H1 (cell line): ENCODE measurements around the gene STK32C. TPM values are rescaled to one million over a fixed set of nuclear protein-coding genes. Genes with fewer than 3 reads are reported as not detected.

Source experiments
- CTCF ChIA-PET: fragments of 300-600 bp; sonication (Branson Sonifier 250); formaldehyde crosslinking; loops from one replicate; lab custom pipeline; 2021; ENCODE audit not compliant: partially characterized antibody; lab: Charles Lee
- POLR2A ChIA-PET: fragments of 300-600 bp; sonication (Branson Sonifier 250); formaldehyde crosslinking; loops from one replicate; lab custom pipeline; 2021; ENCODE audit warnings: inconsistent platforms; ENCODE audit not compliant: partially characterized antibody; lab: Charles Lee
- DNase-seq, 2 experiments: peaks; one replicate each; pipeline versions ENCODE4 v3.0.0 to v3.0.0-alpha.2; 2010 to 2022; ENCODE audit warnings: low spot score in 2 of 2, low read depth in 1 of 2, mixed read lengths in 1 of 2
- FAIRE-seq: peaks from 2 replicates; lab custom pipeline; 2011; peaks lifted over from hg19 to GRCh38; lab: Jason Lieb, UNC
- H2AFZ ChIP-seq: 2 replicates; pipeline ENCODE4 v1.8.1; 2012; ENCODE audit warnings: low read length, inconsistent platforms
- H2AK5ac ChIP-seq: 2 replicates; pipeline ENCODE4 v1.6.1; 2013; ENCODE audit warnings: low read depth, low read length
- H2BK120ac ChIP-seq: replicated peaks from 2 replicates; pipeline ENCODE3; 2013; ENCODE audit warnings: low read depth, low read length, inconsistent platforms
- H2BK12ac ChIP-seq: 2 replicates; pipeline ENCODE4 v1.6.1; 2013; ENCODE audit warnings: low read depth, low read length
- H2BK15ac ChIP-seq: 2 replicates; pipeline ENCODE4 v1.6.1; 2013; ENCODE audit warnings: low read length
- H2BK20ac ChIP-seq: 2 replicates; pipeline ENCODE4 v1.6.1; 2013; ENCODE audit warnings: low read length
- H2BK5ac ChIP-seq: 2 replicates; pipeline ENCODE4 v1.6.1; 2013; ENCODE audit warnings: low read depth, low read length
- H3K14ac ChIP-seq: 2 replicates; pipeline ENCODE4 v1.6.1; 2013; ENCODE audit warnings: inconsistent platforms; ENCODE audit not compliant: insufficient read length
- H3K18ac ChIP-seq: 2 replicates; pipeline ENCODE4 v1.6.1; 2013; ENCODE audit warnings: low read length; ENCODE audit errors: extremely low read depth
- H3K23ac ChIP-seq: 2 replicates; pipeline ENCODE4 v1.6.1; 2013; ENCODE audit warnings: inconsistent platforms; ENCODE audit not compliant: insufficient read length
- H3K23me2 ChIP-seq: 2 replicates; pipeline ENCODE4 v1.6.1; 2013; ENCODE audit warnings: low read depth, low read length
- H3K27ac ChIP-seq: 2 replicates; pipeline ENCODE4 v1.6.1; 2011; ENCODE audit warnings: low read depth, low read length, inconsistent platforms
- H3K27me3 ChIP-seq, 4 experiments: replicated peaks in 1 of 4; 1 replicate in 1 of 4; 2 replicates in 3 of 4; pipeline versions ENCODE4 v1.6.1 to v1.8.1; 2011 to 2013; ENCODE audit warnings: low read length in 3 of 4, mild to moderate bottlenecking in 3 of 4, inconsistent platforms in 2 of 4, mixed read lengths in 2 of 4, moderate library complexity in 1 of 4; ENCODE audit not compliant: control insufficient read depth in 3 of 4, insufficient read depth in 3 of 4; ENCODE audit errors: extremely low read depth in 1 of 4
- H3K36me3 ChIP-seq, 4 experiments: 2 replicates each; pipeline versions ENCODE4 v1.6.1 to v1.8.1; 2011 to 2013; ENCODE audit warnings: mild to moderate bottlenecking in 4 of 4, low read length in 3 of 4, moderate library complexity in 2 of 4, control low read depth in 1 of 4, inconsistent platforms in 1 of 4; ENCODE audit not compliant: insufficient read depth in 4 of 4, control insufficient read depth in 2 of 4
- H3K4ac ChIP-seq: replicated peaks from 2 replicates; pipeline ENCODE3; 2013; ENCODE audit warnings: low read length, low read depth, mixed read lengths, inconsistent platforms; ENCODE audit not compliant: insufficient read length
- H3K4me1 ChIP-seq, 4 experiments: replicated peaks in 1 of 4; 1 replicate in 1 of 4; 2 replicates in 3 of 4; pipeline versions ENCODE4 v1.6.1 to v1.8.1; 2011 to 2013; ENCODE audit warnings: low read length in 3 of 4, inconsistent platforms in 2 of 4, mixed read lengths in 1 of 4; ENCODE audit not compliant: insufficient read depth in 4 of 4, control insufficient read depth in 3 of 4
- H3K4me2 ChIP-seq, 2 experiments: 2 replicates each; pipeline versions ENCODE4 v1.6.1 to v1.8.1; 2011 to 2013; ENCODE audit warnings: low read depth in 2 of 2, low read length in 2 of 2, control low read depth in 1 of 2, inconsistent platforms in 1 of 2, mild to moderate bottlenecking in 1 of 2; ENCODE audit not compliant: insufficient read depth in 1 of 2
- H3K4me3 ChIP-seq, 4 experiments: fragments of 200-600, 300-600 bp in 1 of 4; sonication (generic), shearing (Covaris generic), sonication (Bioruptor Twin) in 1 of 4; 2 replicates each; pipeline versions ENCODE4 v1.5.1 to v1.8.1; 2011 to 2016; ENCODE audit warnings: low read length in 4 of 4, low read depth in 3 of 4, control low read depth in 2 of 4, inconsistent platforms in 2 of 4, mild to moderate bottlenecking in 2 of 4, mixed read lengths in 1 of 4, moderate library complexity in 1 of 4; ENCODE audit not compliant: insufficient read depth in 2 of 4; ENCODE audit errors: extremely low read depth in 1 of 4
- H3K56ac ChIP-seq: replicated peaks from 2 replicates; pipeline ENCODE3; 2013; ENCODE audit warnings: low read depth, mild to moderate bottlenecking, mixed read lengths, low read length, inconsistent platforms; ENCODE audit not compliant: insufficient read length
- H3K79me1 ChIP-seq: 2 replicates; pipeline ENCODE4 v1.6.1; 2013; ENCODE audit warnings: low read depth, low read length, control low read depth
- H3K79me2 ChIP-seq, 2 experiments: 2 replicates each; pipeline versions ENCODE4 v1.6.1 to v1.8.1; 2012 to 2013; ENCODE audit warnings: low read length in 2 of 2, mild to moderate bottlenecking in 2 of 2, inconsistent platforms in 1 of 2; ENCODE audit not compliant: insufficient read depth in 2 of 2, control insufficient read depth in 1 of 2
- H3K9ac ChIP-seq, 4 experiments: replicated peaks in 1 of 4; 1 replicate in 1 of 4; 2 replicates in 3 of 4; pipeline versions ENCODE4 v1.6.1 to v1.8.1; 2011 to 2013; ENCODE audit warnings: low read depth in 3 of 4, low read length in 3 of 4, control low read depth in 2 of 4, mild to moderate bottlenecking in 2 of 4, moderate library complexity in 2 of 4, inconsistent platforms in 1 of 4; ENCODE audit errors: extremely low read depth in 1 of 4
- H3K9me3 ChIP-seq, 2 experiments: 2 replicates each; pipeline versions ENCODE4 v1.6.1 to v1.8.1; 2012 to 2013; ENCODE audit warnings: mild to moderate bottlenecking in 2 of 2, moderate library complexity in 2 of 2, control low read depth in 1 of 2, inconsistent platforms in 1 of 2, low read depth in 1 of 2, low read length in 1 of 2, mixed read lengths in 1 of 2; ENCODE audit not compliant: insufficient read depth in 2 of 2
- H4K20me1 ChIP-seq, 2 experiments: replicated peaks in 1 of 2; 2 replicates each; pipeline versions ENCODE3 to v1.8.1; 2011 to 2013; ENCODE audit warnings: inconsistent platforms in 2 of 2, low read length in 2 of 2, mild to moderate bottlenecking in 1 of 2; ENCODE audit not compliant: insufficient read depth in 2 of 2, control insufficient read depth in 1 of 2
- H4K5ac ChIP-seq: 2 replicates; pipeline ENCODE4 v1.6.1; 2013; ENCODE audit warnings: low read length, low read depth, mixed read lengths, inconsistent platforms; ENCODE audit not compliant: insufficient read length
- H4K8ac ChIP-seq: 2 replicates; pipeline ENCODE4 v1.8.0; 2013; ENCODE audit warnings: mild to moderate bottlenecking, moderate library complexity, low read length, inconsistent platforms; ENCODE audit not compliant: insufficient read depth; ENCODE audit errors: extremely low read depth
- H4K91ac ChIP-seq: replicated peaks from 2 replicates; pipeline ENCODE3; 2013; ENCODE audit warnings: low read length, mixed read lengths, inconsistent platforms; ENCODE audit not compliant: insufficient read length
- RFX5 ChIP-seq: IDR thresholded peaks from 2 replicates; pipeline ENCODE4 v1.6.1; 2011; ENCODE audit warnings: low read depth, low read length, improper control_type of control experiment, borderline replicate concordance
- SP4 ChIP-seq: IDR thresholded peaks from 2 replicates; pipeline ENCODE4 v1.6.1; 2012; ENCODE audit warnings: low read length, inconsistent platforms
- WGBS, 2 experiments: shearing (Covaris generic) in 1 of 2; methylation state at CpG; one replicate each; pipeline versions ENCODE4 v1.1.6 to v1.1.7; 2013 to 2015; ENCODE audit warnings: low lambda C conversion rate in 2 of 2, mixed read lengths in 2 of 2, inconsistent platforms in 1 of 2, low coverage in 1 of 2, missing lambda C conversion rate in 1 of 2; ENCODE audit not compliant: insufficient replicate concordance in 2 of 2, insufficient coverage in 1 of 2, insufficient read length in 1 of 2; ENCODE audit errors: extremely low coverage in 1 of 2, missing lambda C conversion rate in 1 of 2; 5-methylcytosine and 5-hydroxymethylcytosine counted together
- polyA plus RNA-seq, 7 experiments: library from polyadenylated mRNA; depleted of rRNA in 3 of 7; stranded (reverse) in 5 of 7; unstranded in 2 of 7; fragments of >200 nt in 5 of 7; fragments of 200-250 nt in 2 of 7; gene quantifications; 1 replicate in 5 of 7; 2 replicates in 1 of 7; 4 replicates in 1 of 7; pipeline versions ENCODE4 v1.2.1 to v1.2.3, GENCODE V29; 2011 to 2013; ENCODE audit warnings: missing spikeins in 2 of 7, mixed read lengths in 2 of 7
- total RNA-seq: library from RNA; stranded (reverse); fragmentation: NEBNext Ultra II Directional; extraction: Animal tissue kit (Norgen Biotek cat#: 25700); gene quantifications from 2 replicates; pipeline ENCODE4 v1.2.1, GENCODE V29; 2021

The STK32C gene
- total and polyA plus RNA-seq, 2 of the 8 experiments (the other 6 are each of a cell fraction or from before 2014, with no cell fraction given) = 10.6 to 15.6 TPM

- 94% methylated on average over 21 of the region's 25 CpGs; no CpG with 5 or more reads in 1 of the 2 experiments for WGBS, 2 experiments
- CTCF ChIA-PET = interaction anchor here (0.6 to 3.8 kb wide), 9 partner anchors 8 to 325 kb away, joined by 3 to 16 read pairs (median 5); no protein-coding TSS in a partner anchor
- H3K4me2 ChIP-seq = no peak overlapping the region
These were observed 82.5 kb downstream of the STK32C start for GRCh38 chr10:132225073-132225848.

More at GRCh38 chr10:132225073-132225848, 82.5 kb downstream of the STK32C start:
- H3K27me3 ChIP-seq = no peaks in the 10 kb centered on the region
- H3K79me1 ChIP-seq = no peaks in the 10 kb centered on the region
- H4K8ac ChIP-seq = no peak overlapping the region; the same call in 1 of the 2 replicates
- H3K14ac ChIP-seq = no peak overlapping the region
- POLR2A ChIA-PET = no interaction called here
- H4K91ac ChIP-seq = no peak overlapping the region
- no peak overlapping the region; the same call in 1 of the 2 replicates for H2BK5ac ChIP-seq
- H3K36me3 ChIP-seq = no peaks in the 10 kb centered on the region
- H3K23me2 ChIP-seq = no peaks in the 10 kb centered on the region
- H4K5ac ChIP-seq = no peak overlapping the region
- H3K23ac ChIP-seq = no peak overlapping the region
- H2BK20ac ChIP-seq = no peak overlapping the region
- H2AFZ ChIP-seq = no peak overlapping the region
- no peak overlapping the region for H2BK120ac ChIP-seq
- H2BK12ac ChIP-seq = no peak overlapping the region
- no peak overlapping the region for H3K9ac ChIP-seq
- H3K4ac ChIP-seq = no peak overlapping the region
- H4K20me1 ChIP-seq = peaks cover 0 to 2% of the 10 kb centered on the region in 2 experiments
- TF ChIP-seq RFX5 (no peak), SP4 (no peak)
- TF ChIP-seq, all 59 proteins: peak for 0
- no peak overlapping the region for H2AK5ac ChIP-seq
- H3K4me3 ChIP-seq = no peak overlapping the region
- no peaks in the 10 kb centered on the region for H3K79me2 ChIP-seq
- H3K4me1 ChIP-seq = peaks cover 0 to 3% (median 2%) of the 10 kb centered on the region in 4 experiments; a peak in 4 of 7 replicates
- FAIRE-seq (no peak), DNase-seq (no peak)
- H3K9me3 ChIP-seq = no peaks in the 10 kb centered on the region
- H3K18ac ChIP-seq = no peak overlapping the region
- no peak overlapping the region for H3K56ac ChIP-seq
- H3K27ac ChIP-seq = no peak overlapping the region
- H2BK15ac ChIP-seq = no peak overlapping the region
